HG03064 (cell line): Measurements from ENCODE around the gene FBXL13.
"Not testable (repeated sequence)": the region's sequence is repeated elsewhere in the genome, so short reads cannot be mapped to it uniquely, and the experiment has no call there.

Source experiments
- ATAC-seq: cut with Tn5 transposase; IDR thresholded peaks from one replicate; pipeline ENCODE4 v1.9.1; 2021; ENCODE audit warnings: low read depth; ENCODE audit not compliant: unreplicated experiment

Gene FBXL13

DNA sequence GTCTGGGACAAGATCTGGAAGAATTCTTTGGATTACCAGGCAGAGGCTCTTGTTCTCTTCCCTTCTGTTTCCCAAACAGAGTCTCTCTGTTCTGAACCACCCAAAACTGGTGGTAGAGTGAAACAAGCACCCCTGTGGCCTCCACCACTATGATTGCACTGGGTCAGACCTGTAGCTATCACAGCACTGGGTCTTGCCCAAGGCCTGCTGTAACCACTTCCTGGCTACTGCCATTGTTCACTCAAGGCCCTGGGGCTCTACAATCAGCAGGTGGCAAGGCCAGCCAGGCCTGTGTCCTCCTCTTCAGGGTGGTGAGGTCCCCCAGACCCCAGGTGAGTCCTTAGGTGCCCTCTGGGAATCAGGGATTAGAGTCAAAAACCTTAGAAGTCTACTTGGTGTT, 165.9 kb downstream of the FBXL13 start:
- no peak for ATAC-seq

DNA sequence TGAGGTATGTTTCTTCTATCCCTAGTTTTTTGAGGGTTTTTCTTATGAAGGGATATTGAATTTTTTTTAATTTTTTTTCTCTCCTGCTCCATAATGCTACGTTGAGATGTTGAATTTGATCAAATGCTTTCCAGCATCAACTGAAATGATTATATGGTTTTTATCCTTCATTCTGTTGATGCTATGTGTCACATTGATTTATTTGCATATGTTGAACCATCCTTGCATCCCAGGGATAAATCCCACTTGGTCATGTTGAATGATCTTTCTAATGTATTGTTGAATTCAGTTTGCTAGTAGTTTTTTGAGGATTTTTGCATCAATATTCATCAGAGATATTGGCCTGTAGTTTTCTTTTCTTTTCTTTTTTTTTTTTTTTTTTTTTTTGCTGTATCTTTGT, 171.0 kb downstream of the FBXL13 start:
- ATAC-seq, result not testable (repeated sequence)

DNA sequence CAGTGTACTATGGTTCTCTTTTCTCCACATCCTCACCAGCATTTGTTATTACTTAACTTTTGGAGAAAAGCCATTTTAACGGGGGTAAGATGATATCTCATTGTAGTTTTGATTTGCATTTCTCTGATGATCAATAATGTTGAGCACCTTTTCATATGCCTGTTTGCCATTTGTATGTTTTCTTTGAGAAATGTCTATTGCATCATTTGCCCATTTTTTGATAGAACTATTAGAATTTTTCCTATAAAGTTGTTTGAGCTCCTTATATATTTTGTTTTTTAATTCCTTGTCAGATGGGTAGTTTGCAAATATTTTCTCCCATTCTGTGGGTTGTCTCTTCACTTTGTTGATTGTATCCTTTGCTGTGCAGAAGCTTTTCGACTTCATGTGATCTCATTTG, 172.5 kb downstream of the FBXL13 start:
- ATAC-seq, result not testable (repeated sequence)

DNA sequence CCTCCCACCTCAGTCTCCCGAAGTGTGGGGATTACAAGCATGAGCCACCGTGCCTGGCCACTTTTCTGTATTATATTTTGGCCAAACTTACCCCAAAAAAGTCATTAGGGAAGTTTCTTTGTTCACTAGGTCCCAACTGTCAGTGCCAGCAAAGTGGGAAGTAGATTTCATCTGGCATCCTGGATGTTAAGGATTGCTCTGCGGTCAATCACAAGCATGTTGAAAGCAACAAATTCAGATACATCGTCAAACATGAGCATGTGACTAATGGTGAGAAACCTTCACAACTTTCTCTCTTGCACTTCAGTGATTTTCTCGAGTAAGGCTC, 176.1 kb downstream of the FBXL13 start:
- ATAC-seq, result no peak

DNA sequence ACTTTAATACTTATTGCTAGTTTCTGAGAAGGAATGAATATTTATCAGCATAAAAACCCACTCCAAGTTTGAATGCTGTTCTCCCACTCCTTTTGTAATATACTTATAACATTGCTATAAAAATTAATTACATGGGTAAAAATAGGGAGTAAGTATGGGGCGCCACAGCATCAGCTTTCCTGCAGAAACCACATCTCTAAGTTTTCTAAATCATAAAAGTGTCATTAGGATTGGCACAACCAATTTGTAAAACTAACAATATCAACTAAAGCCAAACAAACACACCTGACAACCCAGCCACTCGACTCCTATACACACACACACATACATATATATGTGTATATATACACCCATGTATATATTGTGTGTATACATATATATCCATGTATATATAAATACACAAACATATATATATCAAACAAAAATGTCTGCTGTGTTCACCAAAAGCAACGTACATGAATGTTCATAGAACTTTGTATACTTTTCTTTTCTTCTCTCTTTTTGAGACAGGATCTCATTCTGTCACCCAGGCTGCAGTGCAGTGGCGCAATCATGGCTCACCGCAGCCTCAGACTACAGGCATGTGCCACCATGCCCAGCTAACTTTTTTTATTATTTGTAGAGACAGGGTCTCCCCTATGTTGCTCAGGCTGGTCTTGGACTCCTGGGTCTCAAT, 176.6 kb downstream of the FBXL13 start:
- no peak for ATAC-seq

DNA sequence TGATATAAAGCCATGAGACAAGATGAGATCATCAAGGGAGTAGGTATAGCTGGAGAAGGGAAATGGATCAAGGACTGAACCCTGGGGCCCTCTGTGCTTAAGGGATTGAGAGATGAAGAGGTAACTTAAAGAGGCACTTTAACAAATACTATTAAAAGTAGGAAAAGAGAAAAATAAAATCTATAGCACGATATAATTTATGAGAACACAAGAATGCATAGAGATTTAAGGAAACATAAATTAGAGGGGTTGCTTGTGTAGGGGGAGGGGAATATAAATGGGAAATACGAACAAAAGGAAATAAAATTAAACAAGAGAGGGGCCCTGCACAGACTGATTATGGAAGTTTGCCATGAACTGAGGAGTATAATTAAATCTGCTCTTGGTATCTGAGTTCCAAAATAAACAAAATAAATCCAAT, 177.4 kb downstream of the FBXL13 start:
- no peak for ATAC-seq

DNA sequence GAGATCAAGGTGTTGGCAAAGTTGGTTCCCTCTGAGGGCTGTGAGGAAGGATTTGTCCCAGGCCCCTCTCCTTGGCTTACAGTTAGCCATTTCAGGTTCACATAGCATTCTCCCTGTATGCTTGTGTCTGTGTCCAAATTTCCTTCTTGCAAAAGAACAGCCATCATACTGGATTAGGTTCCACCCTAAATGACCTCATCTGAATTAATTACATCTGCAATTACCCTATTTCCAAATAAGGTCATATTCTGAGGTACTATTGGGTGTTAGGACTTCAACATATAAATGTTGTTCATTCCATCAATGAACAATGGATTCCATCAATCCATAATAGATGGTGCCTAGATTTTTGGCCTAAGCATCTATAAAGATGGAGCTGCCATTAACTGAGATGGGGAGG, 178.0 kb downstream of the FBXL13 start:
- no peak for ATAC-seq

DNA sequence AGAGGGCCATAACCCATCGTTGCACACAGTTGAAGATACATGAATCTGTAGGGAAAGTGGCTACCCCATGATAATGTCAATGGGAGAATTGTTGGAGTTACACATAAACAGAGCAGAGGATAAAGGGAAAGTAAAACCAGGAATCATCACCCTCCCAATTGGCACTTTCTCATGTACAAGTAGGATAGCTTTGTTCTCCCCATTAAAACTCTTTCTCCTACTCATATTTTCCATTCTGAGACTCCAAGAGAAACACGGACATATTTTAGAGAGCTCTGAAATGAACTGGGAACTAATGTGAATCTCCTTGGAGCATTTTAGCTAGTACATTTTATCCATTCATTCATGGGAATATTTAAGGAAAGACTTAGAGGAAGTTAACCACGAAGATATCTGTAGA, 179.0 kb downstream of the FBXL13 start:
- no peak for ATAC-seq

DNA sequence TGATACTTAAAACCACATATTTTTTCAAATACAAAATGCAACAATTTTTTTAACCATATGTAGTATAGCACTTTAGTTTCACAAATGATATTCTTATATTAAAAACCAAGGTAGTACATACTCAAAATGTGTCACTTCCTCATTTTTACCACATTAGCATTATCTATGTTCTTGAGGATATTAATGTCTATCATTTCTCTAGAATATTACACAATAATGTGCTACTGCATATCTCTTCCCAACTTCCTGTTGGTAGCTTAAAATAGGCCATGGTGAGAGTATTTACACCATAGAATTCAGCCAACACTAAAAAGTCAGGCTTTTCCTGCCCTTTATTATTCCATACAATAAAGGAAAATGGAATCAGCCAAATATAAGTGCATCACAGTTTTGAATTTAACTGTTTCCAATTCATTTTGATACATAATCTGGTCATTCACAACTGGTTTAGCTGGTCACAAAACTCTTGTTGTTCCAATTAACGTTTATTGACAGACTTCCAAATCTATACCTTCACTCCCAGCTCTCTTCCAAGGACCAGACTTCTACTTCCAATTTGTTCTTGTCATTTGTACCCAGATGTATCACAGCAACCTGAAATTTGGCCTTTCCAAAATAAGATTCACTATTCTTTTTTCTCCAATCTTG, 181.8 kb downstream of the FBXL13 start:
- no peak for ATAC-seq

DNA sequence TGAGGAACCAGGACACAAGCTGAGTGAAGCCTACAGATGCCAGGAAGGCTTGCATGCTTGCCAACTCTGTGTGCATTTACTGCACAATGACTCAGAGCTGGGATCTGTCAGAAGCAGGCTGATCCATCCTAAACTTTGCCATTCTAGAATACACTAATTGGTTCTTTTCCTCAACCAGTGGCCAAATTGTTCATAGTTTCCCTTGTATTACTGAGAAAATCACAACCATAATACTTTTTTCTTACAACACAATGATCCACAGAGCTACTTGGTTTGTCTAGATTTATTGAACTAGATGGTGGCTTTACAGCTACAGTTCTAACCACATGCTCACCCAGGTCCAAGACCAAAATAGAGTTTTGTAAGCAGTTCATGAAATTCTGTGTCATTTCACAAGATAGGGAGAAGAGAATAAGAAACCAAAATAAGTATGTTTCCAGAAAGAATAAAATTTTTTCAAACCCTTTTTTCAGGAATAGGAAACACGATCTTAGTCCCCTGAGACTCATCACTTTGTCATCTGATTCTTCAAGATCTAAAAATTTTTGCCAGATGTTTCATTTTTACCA, 182.8 kb downstream of the FBXL13 start:
- no peak for ATAC-seq

DNA sequence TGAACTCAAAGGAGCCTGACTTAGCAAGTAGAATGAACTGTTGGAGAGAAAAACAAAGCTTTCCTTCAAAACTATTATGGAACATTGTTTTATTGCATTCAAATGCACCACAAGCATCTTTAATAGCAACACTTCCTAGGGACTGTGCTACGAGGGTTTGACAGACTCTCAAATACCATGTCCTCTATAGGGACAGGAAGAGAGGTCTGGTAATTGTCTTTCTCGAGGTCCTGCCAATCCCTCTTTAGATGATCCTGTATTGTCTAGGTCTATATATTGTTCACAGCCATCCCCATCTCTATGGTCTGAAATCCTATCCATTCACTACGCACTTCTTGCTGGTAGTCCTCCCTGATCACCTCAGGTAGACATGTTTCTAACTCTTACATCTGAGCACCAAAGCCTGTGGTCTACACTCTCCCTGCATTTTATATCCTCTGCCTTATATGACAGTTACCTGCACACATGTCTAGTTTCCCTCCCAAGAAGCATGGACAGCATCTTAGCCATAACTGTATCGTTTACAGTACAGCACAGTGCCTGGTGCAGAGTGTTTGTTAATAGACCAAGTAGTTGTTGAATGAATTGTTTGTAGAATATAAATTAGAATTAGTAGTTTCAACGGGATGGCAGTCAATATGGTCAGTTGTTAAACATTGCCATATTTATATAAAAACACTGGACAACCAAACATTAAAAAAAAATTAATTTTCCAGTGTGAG, 183.5 kb downstream of the FBXL13 start:
- ATAC-seq, result no peak

DNA sequence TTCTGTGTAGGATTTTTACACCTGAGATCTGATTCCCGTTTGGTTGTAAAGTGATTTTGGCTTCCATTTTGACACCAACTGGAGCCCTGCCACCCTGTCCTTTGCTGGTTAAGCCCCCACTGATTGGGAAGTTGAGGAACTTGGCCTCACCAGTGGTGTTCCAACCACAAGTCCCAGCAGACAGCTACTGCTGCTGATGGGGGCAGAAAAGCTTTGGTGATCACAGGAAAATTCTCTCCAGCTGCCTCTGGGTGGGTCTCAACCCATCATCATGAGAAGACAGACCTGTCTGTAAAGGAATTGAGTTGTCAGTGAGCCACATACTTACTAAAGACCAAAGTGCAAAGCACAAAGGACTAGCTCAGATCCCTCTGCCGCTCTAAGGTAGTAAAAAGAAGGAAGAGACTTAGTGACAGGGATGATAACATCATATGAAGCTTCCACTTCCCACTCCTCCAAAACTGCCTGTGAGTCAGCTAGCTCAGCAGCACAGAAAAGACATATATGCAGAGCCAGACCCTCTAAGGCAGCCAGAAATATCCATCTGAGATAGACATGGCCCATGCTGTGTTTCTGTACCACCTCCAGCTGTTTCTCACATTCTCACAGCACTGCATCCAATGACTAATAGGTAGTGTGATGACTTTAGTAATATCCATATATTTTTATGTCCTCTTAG, 184.2 kb downstream of the FBXL13 start:
- no peak for ATAC-seq

DNA sequence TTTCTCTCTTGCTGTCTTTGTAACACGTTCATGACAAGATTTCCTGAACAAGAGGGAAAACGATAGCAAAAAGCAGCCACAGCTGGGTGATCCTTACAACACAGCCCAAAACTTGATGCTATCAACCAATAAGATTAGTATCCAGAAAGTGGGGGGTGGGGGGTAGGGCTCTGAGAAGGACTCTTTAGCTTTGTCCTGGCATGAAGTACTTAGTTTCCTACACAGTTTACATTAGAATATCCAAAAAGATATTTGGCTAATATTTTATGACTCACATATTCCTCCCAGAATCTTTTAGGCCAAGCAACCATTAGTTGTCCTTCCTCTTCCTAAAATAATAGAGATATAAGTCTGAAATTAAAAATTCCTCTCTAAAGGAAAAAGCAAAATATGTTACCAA, 184.7 kb downstream of the FBXL13 start:
- no peak for ATAC-seq

DNA sequence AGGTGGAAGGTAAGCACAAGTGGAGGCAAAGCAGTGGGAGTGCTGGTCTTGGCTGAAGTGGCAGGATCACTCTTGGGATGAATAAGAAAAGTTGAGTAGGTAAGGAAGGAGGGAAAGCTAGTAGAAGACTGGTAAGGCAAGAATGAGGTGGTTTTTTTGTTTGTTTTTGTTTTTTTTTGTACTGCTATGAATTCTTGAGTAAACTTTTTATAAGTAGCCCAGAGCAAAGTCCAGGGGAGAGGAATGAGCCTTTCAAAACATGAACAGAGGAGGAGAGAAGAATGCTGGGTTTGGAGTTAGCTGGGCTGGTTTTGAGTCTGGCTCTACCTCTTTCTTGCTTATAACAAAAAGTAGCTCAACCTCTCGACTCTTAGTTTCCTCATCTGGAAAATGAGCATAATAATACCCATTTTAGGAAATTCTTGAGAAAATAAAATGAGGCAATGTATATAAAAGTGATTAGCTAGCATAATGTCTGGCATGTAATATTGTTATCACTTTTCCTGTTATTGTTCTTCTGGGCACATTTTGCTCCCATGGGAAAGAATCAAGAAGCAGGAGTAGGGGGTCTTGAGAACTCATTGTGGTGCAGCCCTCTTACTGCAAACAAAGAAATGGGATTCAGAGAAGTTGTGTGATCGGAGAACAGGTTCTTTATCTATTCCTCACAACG, 185.9 kb downstream of the FBXL13 start:
- no peak for ATAC-seq

DNA sequence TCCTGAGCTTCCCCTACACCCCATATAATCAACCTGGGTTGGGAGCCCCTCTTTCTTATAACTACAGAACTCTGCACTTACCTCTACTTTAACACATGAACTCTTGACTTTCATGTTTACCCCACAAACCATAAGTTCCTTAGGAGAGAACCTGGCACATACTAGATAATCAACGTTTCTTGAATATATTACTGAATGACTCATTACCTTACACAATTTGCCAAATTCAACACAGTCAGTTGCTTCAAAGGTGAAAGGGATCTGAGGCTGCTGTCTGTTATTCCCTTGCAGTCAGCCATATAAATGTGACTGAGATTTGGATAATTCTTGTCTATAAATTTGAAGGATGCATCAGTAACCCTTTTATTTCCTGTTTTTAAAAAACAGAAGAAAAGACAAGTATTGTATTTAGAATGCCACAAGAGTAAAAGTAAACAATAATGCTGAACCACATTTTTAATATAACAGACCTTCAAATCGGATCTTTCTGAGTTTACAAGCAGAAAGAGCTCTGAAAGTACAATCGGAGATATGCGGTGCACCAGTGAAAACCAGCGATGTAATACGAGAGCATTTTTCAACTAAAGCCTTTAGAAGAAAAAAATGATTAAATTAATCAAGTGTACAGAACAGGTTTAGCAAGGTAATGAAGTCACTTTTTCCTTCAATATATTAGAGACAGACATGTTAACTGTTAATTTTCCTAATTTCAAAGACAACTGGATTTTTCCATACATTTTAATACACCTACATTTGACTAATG, 191.3 kb downstream of the FBXL13 start:
- ATAC-seq, result no peak

DNA sequence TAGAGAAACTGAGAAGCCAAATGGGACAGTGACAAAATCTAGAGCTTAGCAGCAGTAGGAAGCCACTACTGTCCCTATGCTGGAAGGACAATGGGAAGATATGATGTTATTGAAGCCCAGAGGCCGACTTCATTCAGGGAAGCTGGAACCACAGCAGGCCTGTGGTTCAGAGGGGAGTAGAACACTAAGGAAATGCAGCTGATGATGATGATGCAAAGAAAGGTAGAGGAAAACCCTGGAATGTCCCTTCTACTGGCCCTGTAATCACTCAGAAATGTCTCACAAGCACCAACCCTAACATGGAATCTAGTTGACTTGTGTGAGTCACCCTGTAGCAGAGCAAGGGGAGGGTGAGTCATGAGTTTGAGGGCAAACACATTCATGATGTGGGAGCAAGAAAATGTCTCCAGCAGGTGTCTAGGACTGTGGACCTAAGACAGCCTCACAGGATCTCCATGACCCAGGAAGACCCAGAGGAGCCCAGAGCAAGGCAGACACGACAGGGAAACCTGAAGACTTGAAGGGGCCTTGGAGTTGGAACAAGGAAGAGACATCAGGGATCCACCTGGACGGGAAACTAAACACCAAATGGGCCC, 198.8 kb downstream of the FBXL13 start:
- ATAC-seq, result no peak

DNA sequence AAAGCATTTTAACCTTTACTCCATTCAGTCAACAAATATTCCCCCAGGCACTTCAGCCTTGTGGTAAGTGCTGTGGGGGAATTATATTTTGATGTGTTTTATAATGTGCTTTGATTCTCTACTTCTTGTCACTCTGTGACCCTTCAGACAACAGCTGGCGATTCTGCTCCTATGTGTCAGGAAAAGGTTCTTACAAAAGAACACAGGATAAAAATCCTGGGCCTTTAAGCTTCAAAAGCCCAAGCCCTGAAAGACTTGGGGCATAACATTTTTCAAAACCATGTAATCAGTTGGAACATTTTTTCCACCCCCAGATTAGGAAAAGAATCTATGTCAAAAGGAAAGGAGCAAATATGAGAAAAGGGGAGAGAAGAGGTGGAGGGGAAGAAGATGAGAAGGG, 199.6 kb downstream of the FBXL13 start:
- ATAC-seq, result no peak

DNA sequence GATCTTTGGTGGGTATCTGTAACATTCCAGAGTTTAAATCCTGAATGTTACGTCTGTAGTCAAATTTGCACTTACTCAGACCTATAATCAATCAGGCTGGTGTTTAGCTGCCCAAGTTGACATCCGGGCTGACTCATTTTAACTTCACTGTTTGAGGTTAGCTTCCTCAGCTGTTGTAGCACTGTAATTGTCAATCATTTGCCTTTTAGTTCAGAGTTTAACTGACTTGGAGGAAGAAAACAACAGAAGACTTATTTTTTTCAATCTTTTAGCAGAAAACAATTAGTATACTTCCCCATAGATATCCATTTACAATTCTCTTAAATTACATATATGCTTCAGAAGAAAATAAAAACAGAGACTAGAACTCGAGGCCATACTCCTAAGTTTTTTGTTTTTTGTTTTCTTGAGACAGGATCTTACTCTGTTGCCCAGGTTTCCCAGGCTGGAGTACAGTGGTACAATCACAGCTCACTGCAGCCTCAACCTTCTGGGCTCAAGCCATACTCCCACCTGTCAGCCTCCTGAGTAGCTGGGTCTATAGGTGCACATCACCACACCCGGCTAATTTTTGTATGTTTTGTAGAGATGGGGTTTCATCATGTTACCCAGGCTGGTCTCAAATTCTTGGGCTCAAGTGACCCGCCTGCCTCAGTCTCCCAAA, 200.3 kb downstream of the FBXL13 start:
- ATAC-seq, result peak; percentile 99
